Peyer's patch (tissue), 4 donors: ENCODE measurements around the gene TMEM209. TPM values are rescaled to one million over a fixed set of nuclear protein-coding genes. Genes with fewer than 3 reads are reported as not detected.

Experiments
- DNase-seq, 3 donors: peaks; one replicate each; pipeline ENCODE4 v3.0.0-alpha.2; 2017 to 2019
- H3K27ac ChIP-seq, 4 donors: fragments of 200-600 bp; sonication (generic); one replicate each; pipeline ENCODE4 v1.5.1; 2016 to 2019
- H3K27me3 ChIP-seq, 2 donors: fragments of 200-600 bp; sonication (generic); one replicate each; pipeline ENCODE4 v1.5.1; 2019
- H3K36me3 ChIP-seq, 3 donors: fragments of 200-600 bp; sonication (generic); one replicate each; pipeline ENCODE4 v1.5.1; 2016 to 2019
- H3K4me1 ChIP-seq, 4 donors: fragments of 200-600 bp; sonication (generic); one replicate each; pipeline ENCODE4 v1.5.1; 2016 to 2019
- H3K4me3 ChIP-seq, 4 donors: fragments of 200-600 bp; sonication (generic); 1 replicate in 3 of 4; 2 replicates in 1 of 4; pipeline ENCODE4 v1.5.1; 2016 to 2019; ENCODE audit warnings: mild to moderate bottlenecking in 1 of 4
- H3K9me3 ChIP-seq, 4 donors: fragments of 200-600 bp; sonication (generic); one replicate each; pipeline ENCODE4 v1.5.1; 2016 to 2019; ENCODE audit warnings: mild to moderate bottlenecking in 1 of 4
- CTCF ChIP-seq, 6 experiments: fragments of 450-650 bp in 4 of 6; fragments of 200-600 bp in 2 of 6; sonication (generic) in 1 of 6; IDR thresholded peaks; one replicate each; pipeline ENCODE4 v1.5.1; 2017 to 2019; ENCODE audit warnings: antibody characterized with exemption in 6 of 6, mild to moderate bottlenecking in 3 of 6, moderate library complexity in 1 of 6
- POLR2A ChIP-seq, 2 donors: fragments of 450-650 bp; IDR thresholded peaks; one replicate each; pipeline ENCODE4 v1.5.1; 2017; ENCODE audit warnings: antibody characterized with exemption in 2 of 2, mild to moderate bottlenecking in 2 of 2, moderate library complexity in 2 of 2
- total RNA-seq, 4 donors: library from RNA; depleted of rRNA; stranded (reverse); fragments of >200 nt; gene quantifications; one replicate each; pipeline ENCODE4 v1.1.0, GENCODE V29; 2016

The TMEM209 gene
- total RNA-seq, 4 donors from 2014 or later, result 11.6 to 17.2 (median 15.4) TPM

GRCh38 chr7:130210181-130210935 is 5.2 kb upstream of the TMEM209 start:
- Histone ChIP-seq H3K27ac (no peak overlapping the region), H3K9me3 (no peaks in the 10 kb centered on the region), H3K4me1 (no peaks in the 10 kb centered on the region), H3K4me3 (no peak overlapping the region), H3K36me3 (no peaks in the 10 kb centered on the region), H3K27me3 (no peaks in the 10 kb centered on the region)
- DNase-seq, result no peak
- TF ChIP-seq POLR2A (IDR thresholded peaks at IDR 0.05), result no peak
- no peak for TF ChIP-seq CTCF (IDR thresholded peaks at IDR 0.05)

- no peak overlapping the region for H3K27ac ChIP-seq
- no peak overlapping the region for H3K4me3 ChIP-seq
- H3K36me3 ChIP-seq, result peaks cover 0 to 1% (median 0%) of the 10 kb centered on the region in 3 donors
- no peaks in the 10 kb centered on the region for H3K27me3 ChIP-seq
- no peaks in the 10 kb centered on the region for H3K9me3 ChIP-seq
- peaks cover 0 to 9% (median 0%) of the 10 kb centered on the region in 4 donors for H3K4me1 ChIP-seq
- no peak for DNase-seq
- TF ChIP-seq CTCF (IDR thresholded peaks at IDR 0.05) (no peak), POLR2A (IDR thresholded peaks at IDR 0.05) (no peak)
Observed at GRCh38 chr7:130208516-130208915, 3.3 kb upstream of the TMEM209 start.

GRCh38 chr7:130207642-130208041 is 2.4 kb upstream of the TMEM209 start, which contains the start of gene SSMEM1:
TSS of gene SSMEM1 (plus strand) at chr7:130207860. CDS start at chr7:130207911, 51 bp downstream.
- Histone ChIP-seq H3K36me3 (peaks cover 0 to 10% (median 0%) of the 10 kb centered on the region in 3 donors), H3K27me3 (no peaks in the 10 kb centered on the region), H3K9me3 (no peaks in the 10 kb centered on the region), H3K27ac (no peak within 1 kb of the TSS), H3K4me1 (peaks cover 0 to 15% (median 0%) of the 10 kb centered on the region in 4 donors), H3K4me3 (no peak within 1 kb of the TSS)
- DNase-seq, result no peak
- TF ChIP-seq POLR2A (IDR thresholded peaks at IDR 0.05) (no peak), CTCF (IDR thresholded peaks at IDR 0.05) (no peak)

GRCh38 chr7:130207033-130207432 is 1.8 kb upstream of the TMEM209 start:
- TF ChIP-seq CTCF (IDR thresholded peaks at IDR 0.05), result peak in 2 of 6 experiments; percentile 1 to 13
- TF ChIP-seq POLR2A (IDR thresholded peaks at IDR 0.05), result no peak
- Histone ChIP-seq H3K9me3 (no peaks in the 10 kb centered on the region), H3K27ac (no peak overlapping the region), H3K4me1 (peaks cover 0 to 17% (median 0%) of the 10 kb centered on the region in 4 donors), H3K4me3 (no peak overlapping the region), H3K27me3 (no peaks in the 10 kb centered on the region), H3K36me3 (peaks cover 0 to 11% (median 0%) of the 10 kb centered on the region in 3 donors)
- DNase-seq, result no peak

- peak overlapping the region in 2 of 4 donors; percentile 20 to 71 for H3K27ac ChIP-seq
- peaks cover 0 to 37% (median 0%) of the 10 kb centered on the region in 3 donors for H3K36me3 ChIP-seq
- no peaks in the 10 kb centered on the region for H3K9me3 ChIP-seq
- H3K4me1 ChIP-seq, result peaks cover 0 to 22% (median 0%) of the 10 kb centered on the region in 4 donors
- no peak overlapping the region for H3K4me3 ChIP-seq
- DNase-seq, result peak in 2 of 3 donors; percentile 87 to 89
- H3K27me3 ChIP-seq, result no peaks in the 10 kb centered on the region
- no peak for TF ChIP-seq CTCF (IDR thresholded peaks at IDR 0.05)
- no peak for TF ChIP-seq POLR2A (IDR thresholded peaks at IDR 0.05)
Observed at GRCh38 chr7:130201796-130202195, 3.4 kb downstream of the TMEM209 start.
